Activated CD4-positive, alpha-beta T cell treated with anti-CD3 and anti-CD28 coated beads, Interleukin-2, amount 10 ng/mL, durations not matched to agents 7 days and 5 days (primary cell): ENCODE data around the gene HIVEP3. TPM values are rescaled to one million over a fixed set of nuclear protein-coding genes. Genes with fewer than 3 reads are reported as not detected.

Experiments
- CTCF ChIA-PET: fragments of 350-600 bp; sonication (Branson Sonifier 250); formaldehyde crosslinking; loops from one replicate; lab custom pipeline; 2021; ENCODE audit warnings: antibody characterized with exemption; lab: Charles Lee
- POLR2A ChIA-PET: fragments of 350-600 bp; sonication (Branson Sonifier 250); formaldehyde crosslinking; loops from one replicate; lab custom pipeline; 2021; ENCODE audit warnings: antibody characterized with exemption; lab: Charles Lee
- DNase-seq: peaks from one replicate; pipeline ENCODE4 v3.0.0-alpha.2; 2020
- H3K27ac Mint-ChIP-seq: one replicate; pipeline ENCODE4 v1.8.0; 2021; ENCODE audit warnings: mild to moderate bottlenecking, moderate library complexity, mixed read lengths
- H3K27me3 Mint-ChIP-seq: one replicate; pipeline ENCODE4 v1.8.0; 2021; ENCODE audit warnings: mixed read lengths
- H3K36me3 Mint-ChIP-seq: one replicate; pipeline ENCODE4 v1.8.0; 2021; ENCODE audit warnings: low read depth, mixed read lengths
- H3K4me1 Mint-ChIP-seq: one replicate; pipeline ENCODE4 v1.8.0; 2021; ENCODE audit warnings: mixed read lengths
- H3K4me3 Mint-ChIP-seq: one replicate; pipeline ENCODE4 v1.8.0; 2021; ENCODE audit warnings: mild to moderate bottlenecking, moderate library complexity, mixed read lengths
- H3K9me3 Mint-ChIP-seq: one replicate; pipeline ENCODE4 v1.8.0; 2021; ENCODE audit warnings: mixed read lengths
- total RNA-seq, 2 experiments: library from RNA; stranded (reverse); gene quantifications; one replicate each; pipeline ENCODE4 v1.2.3, GENCODE V29; 2021

The HIVEP3 gene
- total RNA-seq, 2 experiments from 2014 or later: 18.4 to 21.5 TPM

DNA sequence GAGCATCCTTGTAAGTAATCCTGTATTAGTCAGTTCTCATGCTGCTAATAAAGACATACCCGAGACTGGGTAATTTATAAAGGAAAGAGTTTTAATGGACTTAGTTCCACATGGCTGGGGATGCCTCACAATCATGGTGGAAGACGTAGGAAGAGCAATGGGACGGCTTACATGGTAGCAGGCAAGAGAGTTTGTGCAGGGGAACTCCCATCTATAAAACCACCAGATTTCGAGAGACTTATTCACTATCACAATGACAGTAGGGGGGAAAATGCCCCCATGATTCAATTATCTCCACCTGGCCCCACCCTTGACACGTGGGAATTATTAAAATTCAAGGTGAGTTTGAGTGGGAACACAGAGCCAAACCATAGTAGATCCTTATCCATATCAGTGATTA, 124.7 kb downstream of the HIVEP3 start:
- ChIA-PET POLR2A (no interaction called here), CTCF (no interaction called here)
- H3K27me3 Mint-ChIP-seq: no peaks in the 10 kb centered on the region
- no peak for DNase-seq
- peaks cover 64% of the 10 kb centered on the region for H3K4me1 Mint-ChIP-seq
- H3K9me3 Mint-ChIP-seq: peaks cover 6% of the 10 kb centered on the region
- H3K4me3 Mint-ChIP-seq: no peak overlapping the region
- peaks cover 18% of the 10 kb centered on the region for H3K36me3 Mint-ChIP-seq
- no peak overlapping the region for H3K27ac Mint-ChIP-seq

DNA sequence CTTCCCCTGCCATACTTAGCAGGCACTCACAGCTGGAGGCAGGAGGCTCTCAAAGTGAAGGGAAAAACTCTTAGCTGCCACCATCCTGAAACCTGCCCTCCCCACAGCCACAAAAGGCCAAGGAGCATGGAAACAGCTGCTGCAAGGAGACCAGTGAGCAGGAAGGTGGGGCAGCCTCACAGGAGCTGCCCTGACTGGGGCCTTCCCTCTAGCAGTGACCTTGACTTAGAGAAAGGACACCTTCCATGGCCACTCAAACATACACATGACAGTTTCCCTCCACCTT, 126.3 kb downstream of the HIVEP3 start:
- peak overlapping the region; percentile 85 for H3K27ac Mint-ChIP-seq
- POLR2A ChIA-PET: interaction anchor here (0.6 to 1.2 kb wide), 2 partner anchors 124 to 130 kb away, joined by 3 read pairs; no protein-coding TSS in a partner anchor
- H3K4me3 Mint-ChIP-seq: no peak overlapping the region

DNA sequence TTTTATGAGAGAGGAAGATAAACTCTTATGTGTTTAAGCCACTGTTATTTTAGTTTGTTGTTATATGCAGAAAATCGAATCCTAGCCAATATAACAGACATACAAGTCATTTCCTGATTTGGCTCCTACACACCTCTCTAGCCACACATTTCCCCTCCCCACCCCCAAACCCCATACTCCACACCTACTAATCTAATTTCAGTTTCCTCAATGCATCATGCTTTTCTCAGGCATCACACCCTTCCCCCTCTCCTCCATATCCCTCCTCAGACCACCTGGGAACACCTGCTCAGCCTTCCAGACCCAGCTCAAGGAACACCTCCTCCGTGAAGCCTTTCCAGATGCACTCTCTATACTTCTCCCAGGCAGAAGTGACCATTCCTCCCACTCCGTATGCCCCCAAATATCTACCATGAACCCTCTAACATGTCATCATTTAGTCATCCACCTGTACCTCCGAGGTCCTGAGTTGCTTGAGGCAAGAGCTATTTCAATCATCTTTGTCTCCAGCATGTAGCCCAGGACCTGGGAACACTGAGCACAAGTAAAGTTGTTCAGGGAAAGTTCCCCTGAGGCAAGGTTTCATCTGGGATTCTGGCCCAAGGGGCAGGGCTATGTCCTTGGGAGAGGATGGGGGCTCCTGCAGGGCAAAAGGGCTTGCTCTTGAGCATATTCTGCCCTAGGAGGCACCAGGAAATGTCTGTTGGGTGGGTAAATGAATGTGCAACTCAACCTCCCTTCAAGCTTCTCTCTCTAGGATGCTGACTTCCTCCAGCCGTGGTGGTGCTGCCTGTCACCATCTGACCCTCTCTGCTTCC, 126.8 kb downstream of the HIVEP3 start:
- H3K9me3 Mint-ChIP-seq: peaks cover 6% of the 10 kb centered on the region
- H3K36me3 Mint-ChIP-seq: peaks cover 14% of the 10 kb centered on the region
- H3K4me1 Mint-ChIP-seq: peaks cover 58% of the 10 kb centered on the region
- no peaks in the 10 kb centered on the region for H3K27me3 Mint-ChIP-seq
- peak overlapping the region; percentile 85 for H3K27ac Mint-ChIP-seq
- peak; percentile 51 for DNase-seq
- POLR2A ChIA-PET: interaction anchor here (0.6 kb wide), 1 partner anchor 130 kb away, joined by 3 read pairs; no protein-coding TSS in a partner anchor
- CTCF ChIA-PET: interaction anchor here (0.7 to 2.4 kb wide), 5 partner anchors 10 to 204 kb away, joined by 3 to 8 read pairs (median 4); no protein-coding TSS in a partner anchor
- H3K4me3 Mint-ChIP-seq: peak overlapping the region; percentile 49

More for the DNA sequence above, 126.3 kb downstream of the HIVEP3 start:
- CTCF ChIA-PET: interaction anchor here (1.0 to 2.4 kb wide), 5 partner anchors 9 to 202 kb away, joined by 3 to 8 read pairs (median 4); no protein-coding TSS in a partner anchor
- peaks cover 59% of the 10 kb centered on the region for H3K4me1 Mint-ChIP-seq
- H3K36me3 Mint-ChIP-seq: peaks cover 14% of the 10 kb centered on the region
- H3K27me3 Mint-ChIP-seq: no peaks in the 10 kb centered on the region
- no peak for DNase-seq
- H3K9me3 Mint-ChIP-seq: peaks cover 6% of the 10 kb centered on the region

DNA sequence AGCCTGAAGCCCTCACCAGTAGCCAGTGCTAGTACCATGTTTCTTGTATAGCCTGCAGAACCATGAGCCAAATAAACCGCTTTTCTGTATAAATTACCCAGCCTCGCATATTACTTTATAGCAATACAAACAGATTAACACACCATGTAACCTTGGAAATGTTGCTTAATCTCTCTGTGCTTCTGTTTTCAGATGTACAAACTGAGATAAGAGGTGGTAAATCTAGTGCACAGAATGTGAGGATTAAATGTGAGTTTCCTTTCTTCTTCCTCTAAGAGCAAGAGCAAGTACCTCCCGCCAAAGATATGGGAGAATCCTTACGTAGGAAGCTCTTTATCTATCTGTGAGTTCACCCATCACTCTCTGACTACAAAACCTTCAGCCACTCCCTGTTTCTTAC, 128.4 kb downstream of the HIVEP3 start:
- Mint-ChIP-seq H3K27me3 (no peaks in the 10 kb centered on the region), H3K27ac (peak overlapping the region; percentile 85), H3K4me3 (no peak overlapping the region), H3K36me3 (peaks cover 15% of the 10 kb centered on the region), H3K9me3 (peaks cover 6% of the 10 kb centered on the region), H3K4me1 (peaks cover 52% of the 10 kb centered on the region)
- no peak for DNase-seq
- CTCF ChIA-PET: interaction anchor here (1.0 to 2.4 kb wide), 4 partner anchors 9 to 31 kb away, joined by 3 to 8 read pairs (median 4); no protein-coding TSS in a partner anchor
- POLR2A ChIA-PET: no interaction called here

DNA sequence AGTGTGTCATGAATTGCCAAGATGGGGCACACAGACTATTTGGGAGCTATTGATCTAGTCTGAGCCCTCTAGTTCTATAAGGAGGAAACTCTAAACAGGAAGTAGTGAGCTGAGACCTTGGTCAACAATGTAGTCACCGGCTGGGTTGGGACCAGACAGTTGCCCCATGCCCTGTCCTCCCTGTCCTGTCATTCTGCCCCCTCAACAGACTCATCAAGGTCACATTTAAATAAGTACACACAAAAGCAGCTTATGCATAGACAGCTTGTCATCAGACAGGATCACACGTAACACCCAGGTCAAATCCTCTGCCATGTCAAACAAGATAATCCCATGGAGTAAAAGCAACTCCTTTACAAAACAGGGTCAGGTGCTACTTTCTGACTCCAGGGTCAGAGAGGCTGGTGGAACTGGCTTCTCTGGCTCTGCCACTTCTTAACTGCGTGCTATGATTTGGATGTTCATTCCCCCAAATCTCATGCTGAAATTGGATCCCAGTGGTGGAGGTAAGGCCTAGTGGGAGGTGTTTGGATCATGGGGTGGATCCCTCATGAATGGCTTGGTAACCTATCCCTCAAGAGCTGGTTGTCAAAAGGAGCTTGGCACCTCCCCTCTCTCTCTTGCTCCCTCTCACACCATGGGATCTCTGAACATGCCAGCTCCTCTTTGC, 128.9 kb downstream of the HIVEP3 start:
- Mint-ChIP-seq H3K36me3 (peaks cover 19% of the 10 kb centered on the region), H3K4me1 (peaks cover 48% of the 10 kb centered on the region), H3K27me3 (no peaks in the 10 kb centered on the region), H3K9me3 (peaks cover 10% of the 10 kb centered on the region), H3K4me3 (no peak overlapping the region), H3K27ac (peak overlapping the region; percentile 85)
- ChIA-PET CTCF (interaction anchor here (1.1 to 1.3 kb wide), 4 partner anchors 8 to 30 kb away, joined by 3 to 4 read pairs (median 4); no protein-coding TSS in a partner anchor), POLR2A (no interaction called here)
- no peak for DNase-seq

DNA sequence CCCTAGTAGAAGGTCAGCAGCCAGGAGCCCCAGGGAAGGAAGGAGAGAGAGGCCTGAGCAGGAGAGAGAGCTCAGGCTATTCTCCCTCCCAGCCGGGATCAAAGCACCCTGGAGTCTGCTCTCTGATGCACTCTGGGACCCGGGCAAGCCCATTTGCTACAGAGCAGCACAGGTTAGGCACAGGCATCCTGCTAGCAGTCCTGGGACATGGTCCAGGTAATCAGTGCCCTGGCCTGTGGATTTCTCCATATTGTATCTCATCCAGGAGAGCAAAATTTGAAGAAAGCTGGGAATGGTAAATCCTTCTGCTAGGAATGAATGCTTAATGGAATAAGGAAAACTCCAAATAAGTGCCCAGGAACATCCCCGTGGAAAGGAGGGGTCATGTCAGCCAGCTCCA, 130.3 kb downstream of the HIVEP3 start:
- no peak overlapping the region for H3K4me3 Mint-ChIP-seq
- H3K27me3 Mint-ChIP-seq: no peaks in the 10 kb centered on the region
- peaks cover 28% of the 10 kb centered on the region for H3K36me3 Mint-ChIP-seq
- peaks cover 13% of the 10 kb centered on the region for H3K9me3 Mint-ChIP-seq
- H3K4me1 Mint-ChIP-seq: peaks cover 46% of the 10 kb centered on the region
- DNase-seq: no peak
- POLR2A ChIA-PET: no interaction called here
- no peak overlapping the region for H3K27ac Mint-ChIP-seq
- CTCF ChIA-PET: interaction anchor here (0.6 to 1.1 kb wide), 5 partner anchors 13 to 126 kb away, joined by 3 read pairs; no protein-coding TSS in a partner anchor

DNA sequence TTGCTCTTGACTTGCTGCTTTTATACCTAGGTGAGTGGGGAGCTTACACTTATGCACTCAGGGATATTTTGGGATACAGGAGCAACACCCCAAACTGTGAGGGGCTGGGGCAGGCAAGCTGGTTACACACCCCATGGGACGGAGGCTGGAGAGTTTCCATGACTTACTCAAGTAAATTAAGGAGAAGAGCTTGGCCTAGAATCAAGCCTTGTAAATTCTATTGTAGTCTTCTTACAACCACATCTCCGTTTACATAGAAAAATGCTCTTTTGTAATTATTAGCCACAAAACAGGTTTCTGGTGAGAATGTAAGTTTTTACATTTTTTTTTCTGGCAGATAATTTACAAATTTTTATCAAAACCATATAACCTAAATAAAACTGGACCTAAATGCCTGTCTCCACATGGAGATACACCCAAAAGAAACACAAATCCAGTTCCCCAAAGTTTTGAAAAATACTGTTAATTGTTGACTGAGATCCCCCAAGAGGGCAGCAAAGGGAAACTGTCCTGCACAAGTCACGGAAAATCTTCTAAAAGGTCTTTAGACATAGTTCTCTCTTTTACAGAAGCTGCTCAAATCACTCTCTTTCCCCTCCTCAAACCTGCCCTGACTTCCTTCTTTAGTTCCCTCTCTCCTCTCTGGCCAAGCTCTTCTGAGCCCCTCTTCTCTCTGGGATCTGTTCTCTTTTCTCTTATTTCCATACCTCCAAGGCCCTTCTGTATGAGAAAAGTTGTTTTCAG, 134.0 kb downstream of the HIVEP3 start:
- Mint-ChIP-seq H3K9me3 (peaks cover 12% of the 10 kb centered on the region), H3K36me3 (peaks cover 23% of the 10 kb centered on the region), H3K27me3 (no peaks in the 10 kb centered on the region), H3K4me3 (no peak overlapping the region), H3K4me1 (peaks cover 22% of the 10 kb centered on the region), H3K27ac (no peak overlapping the region)
- ChIA-PET CTCF (interaction anchor here (0.9 kb wide), 1 partner anchor 19 kb away, joined by 3 read pairs; no protein-coding TSS in a partner anchor), POLR2A (no interaction called here)
- no peak for DNase-seq

DNA sequence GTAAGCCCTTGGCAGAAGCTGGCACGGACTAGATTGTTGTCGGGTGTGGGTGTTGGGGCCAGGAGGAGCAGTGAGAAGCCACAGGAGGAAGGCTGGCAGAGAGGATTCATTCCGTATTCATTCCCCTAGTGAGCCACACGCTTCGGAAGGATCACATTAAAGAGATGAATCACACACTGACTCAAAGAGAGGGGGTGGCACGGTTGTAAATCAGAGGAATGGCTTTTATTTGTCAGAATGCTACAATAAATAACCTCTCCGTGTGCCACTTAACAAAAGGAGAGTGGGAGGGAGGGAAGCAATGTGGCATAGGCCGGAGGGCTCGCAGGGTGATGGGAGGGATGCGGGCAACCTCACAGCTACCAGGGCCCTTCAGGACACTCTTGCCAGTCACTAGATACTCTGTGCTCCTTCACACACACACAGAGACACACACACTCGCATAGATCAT, 135.5 kb downstream of the HIVEP3 start:
- H3K36me3 Mint-ChIP-seq: peaks cover 23% of the 10 kb centered on the region
- H3K4me3 Mint-ChIP-seq: no peak overlapping the region
- ChIA-PET POLR2A (no interaction called here), CTCF (interaction anchor here (1.9 kb wide), 1 partner anchor 23 kb away, joined by 4 read pairs; no protein-coding TSS in a partner anchor)
- H3K27me3 Mint-ChIP-seq: no peaks in the 10 kb centered on the region
- H3K27ac Mint-ChIP-seq: no peak overlapping the region
- peaks cover 12% of the 10 kb centered on the region for H3K9me3 Mint-ChIP-seq
- DNase-seq: no peak
- H3K4me1 Mint-ChIP-seq: peaks cover 16% of the 10 kb centered on the region

DNA sequence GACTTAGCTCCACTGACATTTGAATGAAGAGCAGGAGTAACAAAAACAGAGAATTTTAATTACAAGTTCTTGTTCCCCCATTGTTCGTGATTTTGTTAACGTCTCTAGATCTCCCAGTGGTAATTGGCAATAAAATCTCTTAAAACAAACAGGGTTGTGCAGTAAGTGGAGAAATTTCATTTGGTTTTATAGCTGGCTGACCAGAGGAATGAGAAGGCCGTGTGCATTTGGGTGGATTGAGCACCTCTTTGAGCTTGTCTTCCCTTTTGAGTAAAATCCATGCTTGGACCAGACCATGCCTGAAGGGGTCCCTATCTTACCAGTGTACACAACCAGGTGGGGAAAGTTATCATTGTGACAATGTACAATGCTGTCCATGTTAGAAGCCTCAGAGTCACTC, 137.8 kb downstream of the HIVEP3 start:
- no peaks in the 10 kb centered on the region for H3K27me3 Mint-ChIP-seq
- H3K9me3 Mint-ChIP-seq: peaks cover 12% of the 10 kb centered on the region
- H3K4me3 Mint-ChIP-seq: no peak overlapping the region
- H3K4me1 Mint-ChIP-seq: peaks cover 16% of the 10 kb centered on the region
- DNase-seq: no peak
- peaks cover 23% of the 10 kb centered on the region for H3K36me3 Mint-ChIP-seq
- ChIA-PET POLR2A (no interaction called here), CTCF (interaction anchor here (1.8 kb wide), 1 partner anchor 11 kb away, joined by 8 read pairs; no protein-coding TSS in a partner anchor)
- H3K27ac Mint-ChIP-seq: no peak overlapping the region

DNA sequence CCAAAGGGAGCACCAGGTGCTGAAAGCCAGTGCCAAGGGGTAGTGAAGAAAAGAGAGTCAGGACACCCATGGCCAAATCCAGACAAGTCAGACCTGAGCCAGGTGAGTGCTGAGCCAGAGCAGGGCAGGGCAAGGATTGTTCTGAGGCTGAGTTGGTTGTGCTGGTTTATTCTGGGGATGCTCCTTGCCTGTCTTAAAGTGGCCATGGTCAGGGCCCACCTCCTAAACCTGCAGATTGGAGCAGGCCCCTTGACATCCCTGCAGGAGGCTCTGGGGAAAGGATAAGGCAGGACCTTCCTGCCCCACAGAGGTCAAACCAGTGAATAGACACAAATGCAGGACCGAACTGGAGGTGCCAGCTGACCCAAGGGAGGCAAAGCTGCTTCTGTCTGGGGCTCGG, 138.4 kb downstream of the HIVEP3 start:
- Mint-ChIP-seq H3K27me3 (no peaks in the 10 kb centered on the region), H3K9me3 (peaks cover 12% of the 10 kb centered on the region), H3K36me3 (peaks cover 22% of the 10 kb centered on the region), H3K27ac (no peak overlapping the region), H3K4me3 (no peak overlapping the region), H3K4me1 (peaks cover 16% of the 10 kb centered on the region)
- POLR2A ChIA-PET: no interaction called here
- no peak for DNase-seq
- CTCF ChIA-PET: interaction anchor here (1.8 kb wide), 1 partner anchor 11 kb away, joined by 8 read pairs; no protein-coding TSS in a partner anchor

DNA sequence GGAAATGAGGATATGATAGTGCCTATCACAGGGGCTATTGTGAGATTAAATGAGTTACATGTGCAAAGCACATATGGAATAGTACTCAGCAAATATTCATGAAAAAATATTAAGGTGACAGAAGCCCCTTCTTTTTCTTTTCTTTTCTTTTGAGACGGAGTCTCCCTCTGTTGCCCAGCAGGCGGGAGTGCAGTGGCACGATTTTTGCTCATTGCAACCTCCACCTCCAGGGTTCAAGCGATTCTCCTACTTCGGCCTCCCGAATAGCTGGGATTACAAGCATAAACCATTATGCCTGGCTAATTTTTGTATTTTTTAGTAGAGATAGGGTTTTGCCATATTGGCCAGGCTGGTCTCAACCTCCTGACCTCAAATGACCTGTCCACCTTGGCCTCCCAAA, 139.4 kb downstream of the HIVEP3 start:
- no peak for DNase-seq
- Mint-ChIP-seq H3K27ac (no peak overlapping the region), H3K4me3 (no peak overlapping the region), H3K9me3 (peaks cover 5% of the 10 kb centered on the region), H3K27me3 (no peaks in the 10 kb centered on the region), H3K36me3 (peaks cover 14% of the 10 kb centered on the region), H3K4me1 (peaks cover 16% of the 10 kb centered on the region)
- POLR2A ChIA-PET: no interaction called here
- CTCF ChIA-PET: no interaction called here

DNA sequence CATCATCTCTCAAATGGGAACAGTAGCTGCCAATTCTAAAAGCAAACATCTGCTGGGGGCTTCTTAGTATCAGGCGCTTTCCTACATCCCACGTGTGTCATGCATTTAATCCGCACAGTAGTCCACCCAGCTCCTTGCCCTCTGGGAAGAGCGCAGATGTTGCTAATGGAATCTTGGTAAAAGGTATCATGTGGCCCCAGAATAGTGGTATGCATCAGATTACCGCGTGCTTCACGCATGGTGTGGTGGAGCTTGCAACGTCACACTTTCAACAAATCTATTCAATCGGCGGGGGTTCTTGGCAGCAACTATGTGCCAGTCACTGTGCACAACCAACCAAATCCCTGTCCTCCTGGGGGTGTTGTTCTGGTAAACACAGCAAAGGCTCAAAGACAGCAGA, 141.0 kb downstream of the HIVEP3 start:
- no peaks in the 10 kb centered on the region for H3K27me3 Mint-ChIP-seq
- DNase-seq: no peak
- CTCF ChIA-PET: interaction anchor here (0.7 to 1.1 kb wide), 3 partner anchors 9 to 141 kb away, joined by 3 to 5 read pairs (median 5); no protein-coding TSS in a partner anchor
- H3K9me3 Mint-ChIP-seq: no peaks in the 10 kb centered on the region
- POLR2A ChIA-PET: no interaction called here
- no peak overlapping the region for H3K27ac Mint-ChIP-seq
- H3K4me3 Mint-ChIP-seq: no peak overlapping the region
- H3K4me1 Mint-ChIP-seq: peaks cover 6% of the 10 kb centered on the region
- peaks cover 2% of the 10 kb centered on the region for H3K36me3 Mint-ChIP-seq
